Measurements from ENCODE around the gene HMGN3.

GRCh38 chr6:79236711-79237110 is 2.2 kb upstream of the HMGN3 start:
- TF ChIP-seq POLR2A (IDR thresholded peaks at IDR 0.05; ENCODE audit: extremely low read depth, insufficient read length) (no peak), MYC (IDR thresholded peaks at IDR 0.05; ENCODE audit: low read depth, low read length) (no peak), CTCF (IDR thresholded peaks at IDR 0.05; ENCODE audit: low read depth, low read length) (no peak), MAX (IDR thresholded peaks at IDR 0.05; ENCODE audit: low read depth, low read length) (no peak)

Measured in NB4 (cell line).